Activated CD4-positive, alpha-beta memory T cell treated with anti-CD3 and anti-CD28 coated beads for 36 hours (primary cell): ENCODE measurements around the gene MC2R. TPM values are rescaled to one million over a fixed set of nuclear protein-coding genes. Genes with fewer than 3 reads are reported as not detected.

Experiments
- CTCF ChIA-PET: fragments of 350-600 bp; sonication (Branson Sonifier 250); formaldehyde crosslinking; loops from one replicate; lab custom pipeline; 2021; ENCODE audit warnings: antibody characterized with exemption, inconsistent platforms; lab: Charles Lee
- POLR2A ChIA-PET: fragments of 350-600 bp; sonication (Branson Sonifier 250); formaldehyde crosslinking; loops from one replicate; lab custom pipeline; 2021; ENCODE audit warnings: antibody characterized with exemption; lab: Charles Lee
- DNase-seq: peaks from one replicate; pipeline ENCODE4 v3.0.0-alpha.2; 2020
- H3K27ac Mint-ChIP-seq: one replicate; pipeline ENCODE4 v1.8.0; 2021; ENCODE audit warnings: mixed read lengths
- H3K27me3 Mint-ChIP-seq: one replicate; pipeline ENCODE4 v1.8.0; 2021; ENCODE audit warnings: mixed read lengths
- H3K36me3 Mint-ChIP-seq: one replicate; pipeline ENCODE4 v1.8.0; 2021; ENCODE audit warnings: mixed read lengths
- H3K4me1 Mint-ChIP-seq: one replicate; pipeline ENCODE4 v1.8.0; 2021; ENCODE audit warnings: low read depth, mixed read lengths
- H3K4me3 Mint-ChIP-seq: one replicate; pipeline ENCODE4 v1.8.0; 2021; ENCODE audit warnings: mild to moderate bottlenecking, mixed read lengths
- H3K9me3 Mint-ChIP-seq: one replicate; pipeline ENCODE4 v1.8.0; 2021; ENCODE audit warnings: mixed read lengths
- intact Hi-C: fragments of 100-400 bp; cut with micrococcal nuclease; formaldehyde crosslinking; loops from one replicate; pipeline ENCODE4 v1.15.1; 2023
- total RNA-seq, 2 experiments: library from RNA; stranded (reverse); gene quantifications; one replicate each; pipeline ENCODE4 v1.2.3, GENCODE V29; 2021

The MC2R gene
- total RNA-seq, 2 experiments from 2014 or later, result not detected

GRCh38 chr18:13849791-13850190 lies 65.5 kb downstream of the MC2R start:
- intact Hi-C loops, result no loop called here
- Mint-ChIP-seq H3K9me3 (peaks cover 14% of the 10 kb centered on the region), H3K4me1 (no peaks in the 10 kb centered on the region), H3K27ac (no peak overlapping the region), H3K27me3 (peaks cover 7% of the 10 kb centered on the region), H3K4me3 (no peak overlapping the region), H3K36me3 (peaks cover 2% of the 10 kb centered on the region)
- no peak for DNase-seq
- ChIA-PET POLR2A (no interaction called here), CTCF (no interaction called here)

DNA sequence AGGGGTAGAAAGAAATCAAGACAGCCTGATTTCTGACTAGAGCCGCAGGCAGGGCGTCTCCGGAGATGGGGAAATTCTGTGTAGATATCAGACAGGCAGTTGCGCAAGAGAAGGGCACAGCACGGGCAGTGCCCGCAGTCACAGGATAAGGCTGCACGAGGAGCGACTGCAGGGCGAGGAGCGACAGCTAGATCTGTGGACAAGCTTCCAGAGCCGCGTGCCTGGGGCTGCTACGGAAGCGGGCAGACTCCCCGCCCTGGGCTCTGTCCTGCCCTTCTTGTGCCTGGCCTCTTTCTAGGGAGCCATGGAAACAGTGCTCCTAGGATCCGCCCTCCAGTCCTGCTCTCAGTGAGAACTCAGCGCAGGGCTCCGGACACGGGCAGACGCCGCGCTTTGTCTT lies 78.8 kb downstream of the MC2R start:
- intact Hi-C loops, result no loop called here
- H3K4me1 Mint-ChIP-seq, result no peaks in the 10 kb centered on the region
- POLR2A ChIA-PET, result no interaction called here
- no peak overlapping the region for H3K27ac Mint-ChIP-seq
- peaks cover 21% of the 10 kb centered on the region for H3K27me3 Mint-ChIP-seq
- no peaks in the 10 kb centered on the region for H3K36me3 Mint-ChIP-seq
- no peak overlapping the region for H3K4me3 Mint-ChIP-seq
- DNase-seq, result no peak
- CTCF ChIA-PET, result no interaction called here
- H3K9me3 Mint-ChIP-seq, result no peaks in the 10 kb centered on the region

DNA sequence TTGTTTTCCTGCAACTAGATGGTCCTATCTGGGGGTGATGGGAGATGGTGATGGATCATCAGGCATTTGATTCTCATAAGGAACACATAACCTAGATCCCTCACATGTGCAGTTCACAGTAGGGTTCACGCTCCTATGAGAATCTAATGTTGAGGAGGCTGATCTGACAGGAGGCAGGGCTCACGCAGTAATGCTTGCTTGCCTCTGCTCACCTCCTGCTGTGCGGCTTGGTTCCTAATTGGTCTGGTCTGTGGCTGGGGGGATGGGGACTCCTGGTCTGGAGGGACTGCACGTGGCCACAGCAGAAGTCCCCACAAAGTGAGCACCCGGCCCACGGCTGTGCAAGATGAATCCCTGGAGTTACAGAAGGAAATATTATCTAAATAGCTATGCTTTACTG lies 80.1 kb downstream of the MC2R start:
- Mint-ChIP-seq H3K27me3 (peaks cover 23% of the 10 kb centered on the region), H3K4me1 (no peaks in the 10 kb centered on the region), H3K27ac (no peak overlapping the region), H3K9me3 (no peaks in the 10 kb centered on the region), H3K4me3 (no peak overlapping the region), H3K36me3 (no peaks in the 10 kb centered on the region)
- CTCF ChIA-PET, result interaction anchor here (1.7 kb wide), 1 partner anchor 22 kb away, joined by 4 read pairs; no protein-coding TSS in a partner anchor
- intact Hi-C loops, result no loop called here
- POLR2A ChIA-PET, result no interaction called here
- no peak for DNase-seq

GRCh38 chr18:13834496-13835015 lies 80.8 kb downstream of the MC2R start:
- CTCF ChIA-PET, result interaction anchor here (1.7 kb wide), 1 partner anchor 22 kb away, joined by 4 read pairs; no protein-coding TSS in a partner anchor

More at GRCh38 chr18:13834496-13835015, 80.8 kb downstream of the MC2R start:
- Mint-ChIP-seq H3K36me3 (no peaks in the 10 kb centered on the region), H3K4me3 (no peak overlapping the region), H3K9me3 (no peaks in the 10 kb centered on the region), H3K27me3 (peaks cover 24% of the 10 kb centered on the region), H3K27ac (no peak overlapping the region), H3K4me1 (no peaks in the 10 kb centered on the region)
- intact Hi-C loops, result no loop called here
- no peak for DNase-seq
- POLR2A ChIA-PET, result no interaction called here

Other genes with a start within 250 kb of the MC2R start
- gene FAM210A, start 189.0 kb downstream of the MC2R start, total RNA-seq, result 10 to 100 TPM; 24.9 to 29.4 TPM
- 10 to 100 TPM; 41.2 to 43.6 TPM for gene RNMT, start 188.9 kb downstream of the MC2R start, total RNA-seq
- not detected for gene MC5R, start 91.4 kb downstream of the MC2R start, total RNA-seq
- 10 to 100 TPM; 14.1 to 15.8 TPM for gene ZNF519, start 216.9 kb upstream of the MC2R start, total RNA-seq